C4-2B (cell line): ENCODE data around the gene CPA1.

ENCODE experiments used
- CTCF ChIP-seq: fragments of 450-650 bp; conservative IDR thresholded peaks from 2 replicates; pipeline ENCODE4 v1.5.1; 2017; ENCODE audit warnings: mild to moderate bottlenecking
- ZFX ChIP-seq: fragments of 450-650 bp; IDR thresholded peaks from 2 replicates; pipeline ENCODE4 v1.6.1; 2017

GRCh38 chr7:130381468-130382312 lies 1.4 kb downstream of the CPA1 start:
- TF ChIP-seq CTCF, result no peak; the same call in 1 of the 2 replicates
- no peak for TF ChIP-seq ZFX
